ENCODE data around the gene LRRC72. TPM values are rescaled to one million over a fixed set of nuclear protein-coding genes. Genes with fewer than 3 reads are reported as not detected.
"Not testable (repeated sequence)": the region's sequence is repeated elsewhere in the genome, so short reads cannot be mapped to it uniquely, and the experiment has no call there.

Gene LRRC72
- total RNA-seq, 1 experiment from 2014 or later = not detected

- no peaks in the 10 kb centered on the region for H3K9me3 ChIP-seq (ENCODE audit: control insufficient read depth, insufficient read depth, low read depth, low read length)
- ATAC-seq (no peak), DNase-seq (ENCODE audit: low read depth, low spot score) (no peak)
- H3K27me3 ChIP-seq (ENCODE audit: control insufficient read depth, insufficient read depth, low read length) = no peaks in the 10 kb centered on the region
- intact Hi-C loops (cut with micrococcal nuclease; ENCODE audit: unreplicated experiment) (no loop called here), in situ Hi-C loops (cut with HindIII; ENCODE audit: low pct_unique_long_range_greater_than_20kb, low sequenced_read_pairs) (no loop called here)
- TF ChIP-seq REST (IDR thresholded peaks at IDR 0.05; ENCODE audit: insufficient read depth in 1 of 2, low read depth in 2 of 2, low read length in 1 of 2) (no peak), SIN3A (IDR thresholded peaks at IDR 0.05; ENCODE audit: borderline replicate concordance, insufficient read depth, low read depth, low read length) (no peak), CTCF (IDR thresholded peaks at IDR 0.05) (no peak), TCF7L2 (IDR thresholded peaks at IDR 0.05; ENCODE audit: low read depth, low read length) (no peak), POLR2AphosphoS5 (IDR thresholded peaks at IDR 0.05; ENCODE audit: low read depth, low read length) (no peak)
- H3K36me3 ChIP-seq (ENCODE audit: control insufficient read depth, insufficient read depth, low read length) = no peaks in the 10 kb centered on the region
- no peak overlapping the region for H3K4me3 ChIP-seq (ENCODE audit: low read depth in 2 of 2, low read length in 2 of 2)
- H3K4me1 ChIP-seq (ENCODE audit: control insufficient read depth, insufficient read depth, low read length) = no peaks in the 10 kb centered on the region
- ChIA-PET POLR2A (no interaction called here), CTCF (no interaction called here)
- no TSS peak for BruUV-seq (replicated peaks)
- no peak overlapping the region for H3K27ac ChIP-seq (ENCODE audit: low read length)
These were observed 8.9 kb downstream of the LRRC72 start for GRCh38 chr7:16535500-16535899.

- CTCF ChIA-PET; intact Hi-C loops (cut with micrococcal nuclease; ENCODE audit: unreplicated experiment); H3K4me3 ChIP-seq (ENCODE audit: low read depth in 2 of 2, low read length in 2 of 2); H3K4me1 ChIP-seq (ENCODE audit: control insufficient read depth, insufficient read depth, low read length); ATAC-seq; H3K27ac ChIP-seq (ENCODE audit: low read length); H3K27me3 ChIP-seq (ENCODE audit: control insufficient read depth, insufficient read depth, low read length); in situ Hi-C loops (cut with HindIII; ENCODE audit: low pct_unique_long_range_greater_than_20kb, low sequenced_read_pairs); H3K36me3 ChIP-seq (ENCODE audit: control insufficient read depth, insufficient read depth, low read length); H3K9me3 ChIP-seq (ENCODE audit: control insufficient read depth, insufficient read depth, low read depth, low read length); DNase-seq (ENCODE audit: low read depth, low spot score); BruUV-seq (replicated peaks); POLR2A ChIA-PET: not testable (repeated sequence)
These were observed 13.9 kb downstream of the LRRC72 start for GRCh38 chr7:16540559-16540958.

- CTCF ChIA-PET = no interaction called here
- Histone ChIP-seq H3K4me3 (ENCODE audit: low read depth in 2 of 2, low read length in 2 of 2) (no peak overlapping the region), H3K36me3 (ENCODE audit: control insufficient read depth, insufficient read depth, low read length) (no peaks in the 10 kb centered on the region), H3K9me3 (ENCODE audit: control insufficient read depth, insufficient read depth, low read depth, low read length) (no peaks in the 10 kb centered on the region), H3K27ac (ENCODE audit: low read length) (no peak overlapping the region), H3K4me1 (ENCODE audit: control insufficient read depth, insufficient read depth, low read length) (no peaks in the 10 kb centered on the region), H3K27me3 (ENCODE audit: control insufficient read depth, insufficient read depth, low read length) (peaks cover 2% of the 10 kb centered on the region; the same call in 1 of the 2 replicates)
- POLR2A ChIA-PET = no interaction called here
- ATAC-seq (no peak), DNase-seq (ENCODE audit: low read depth, low spot score) (no peak)
- in situ Hi-C loops (cut with HindIII; ENCODE audit: low pct_unique_long_range_greater_than_20kb, low sequenced_read_pairs) (no loop called here), intact Hi-C loops (cut with micrococcal nuclease; ENCODE audit: unreplicated experiment) (no loop called here)
- no TSS peak for BruUV-seq (replicated peaks)
- TF ChIP-seq SIN3A (IDR thresholded peaks at IDR 0.05; ENCODE audit: borderline replicate concordance, insufficient read depth, low read depth, low read length) = no peak
- no peak for TF ChIP-seq POLR2AphosphoS5 (IDR thresholded peaks at IDR 0.05; ENCODE audit: low read depth, low read length)
- no peak for TF ChIP-seq CTCF (IDR thresholded peaks at IDR 0.05)
- TF ChIP-seq TCF7L2 (IDR thresholded peaks at IDR 0.05; ENCODE audit: low read depth, low read length) = no peak
- no peak for TF ChIP-seq REST (IDR thresholded peaks at IDR 0.05; ENCODE audit: insufficient read depth in 1 of 2, low read depth in 2 of 2, low read length in 1 of 2)
These were observed 15.8 kb downstream of the LRRC72 start for GRCh38 chr7:16542401-16542800.
